MM.1S (cell line): ENCODE measurements around the gene KIAA1217.

Experiments
- CTCF ChIP-seq: fragments of 300-600 bp; sonication (generic); IDR thresholded peaks from 2 replicates; pipeline ENCODE4 v1.5.1; 2016; ENCODE audit warnings: antibody characterized with exemption, low read length, mixed read lengths
- EZH2 ChIP-seq: fragments of 300-600 bp; sonication (generic); optimal IDR thresholded peaks from 2 replicates; pipeline ENCODE3; 2017; ENCODE audit warnings: low read depth, mild to moderate bottlenecking, antibody characterized with exemption, low read length, mixed read lengths
- EZH2phosphoT487 ChIP-seq: fragments of 300-600 bp; sonication (generic); IDR thresholded peaks from 2 replicates; pipeline ENCODE4 v1.6.1; 2018; ENCODE audit warnings: antibody characterized with exemption, low read length

GRCh38 chr10:24208661-24209431, at the start of gene KIAA1217:
- TF ChIP-seq CTCF, result no peak
- no peak for TF ChIP-seq EZH2phosphoT487
- TF ChIP-seq EZH2, result no peak
